Fibroblast of the aortic adventitia (primary cell): ENCODE measurements around the gene MAML3. TPM values are rescaled to one million over a fixed set of nuclear protein-coding genes. Genes with fewer than 3 reads are reported as not detected.

Source experiments
- DNase-seq: peaks from one replicate; pipeline ENCODE4 v3.0.0-alpha.2; 2010; ENCODE audit warnings: low read depth
- H3K4me3 ChIP-seq: 2 replicates; pipeline ENCODE4 v1.5.1; 2011; ENCODE audit warnings: low read depth, mild to moderate bottlenecking, control low read depth, low read length, moderate library complexity
- total RNA-seq: library from RNA; depleted of rRNA; stranded (reverse); fragments of >200 nt; gene quantifications from 2 replicates; pipeline ENCODE4 v1.2.3, GENCODE V29; 2012; ENCODE audit warnings: low replicate concordance
- TF ChIP-seq, protein P1 (sequence below): IDR thresholded peaks from 2 replicates; pipeline ENCODE4 v1.5.1; 2011; ENCODE audit warnings: mild to moderate bottlenecking, low read length, control low read depth, inconsistent platforms; ENCODE audit not compliant: insufficient read depth

MAML3 gene
- total RNA-seq, 1 donor = 4.6 TPM

GRCh38 chr4:139734875-139735380 is 419.1 kb downstream of the MAML3 start:
- DNase-seq = peak; percentile 62
- H3K4me3 ChIP-seq = peak overlapping the region; percentile 65
- TF ChIP-seq, protein P1, sequence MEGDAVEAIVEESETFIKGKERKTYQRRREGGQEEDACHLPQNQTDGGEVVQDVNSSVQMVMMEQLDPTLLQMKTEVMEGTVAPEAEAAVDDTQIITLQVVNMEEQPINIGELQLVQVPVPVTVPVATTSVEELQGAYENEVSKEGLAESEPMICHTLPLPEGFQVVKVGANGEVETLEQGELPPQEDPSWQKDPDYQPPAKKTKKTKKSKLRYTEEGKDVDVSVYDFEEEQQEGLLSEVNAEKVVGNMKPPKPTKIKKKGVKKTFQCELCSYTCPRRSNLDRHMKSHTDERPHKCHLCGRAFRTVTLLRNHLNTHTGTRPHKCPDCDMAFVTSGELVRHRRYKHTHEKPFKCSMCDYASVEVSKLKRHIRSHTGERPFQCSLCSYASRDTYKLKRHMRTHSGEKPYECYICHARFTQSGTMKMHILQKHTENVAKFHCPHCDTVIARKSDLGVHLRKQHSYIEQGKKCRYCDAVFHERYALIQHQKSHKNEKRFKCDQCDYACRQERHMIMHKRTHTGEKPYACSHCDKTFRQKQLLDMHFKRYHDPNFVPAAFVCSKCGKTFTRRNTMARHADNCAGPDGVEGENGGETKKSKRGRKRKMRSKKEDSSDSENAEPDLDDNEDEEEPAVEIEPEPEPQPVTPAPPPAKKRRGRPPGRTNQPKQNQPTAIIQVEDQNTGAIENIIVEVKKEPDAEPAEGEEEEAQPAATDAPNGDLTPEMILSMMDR = peak; percentile 61

GRCh38 chr4:139734201-139734874 is 419.6 kb downstream of the MAML3 start:
- TF ChIP-seq, protein P1 = no peak
- H3K4me3 ChIP-seq = peak overlapping the region; percentile 65
- peak; percentile 75 for DNase-seq

GRCh38 chr4:139732991-139733570 is 420.9 kb downstream of the MAML3 start:
- H3K4me3 ChIP-seq = no peak overlapping the region
- TF ChIP-seq, protein P1 = no peak
- no peak for DNase-seq

- no peak overlapping the region for H3K4me3 ChIP-seq
- no peak for DNase-seq
- TF ChIP-seq, protein P1 = no peak
Measured at GRCh38 chr4:139728840-139729239, 425.1 kb downstream of the MAML3 start.

- TF ChIP-seq, protein P1 = no peak
Measured at GRCh38 chr4:139728146-139728545, 425.8 kb downstream of the MAML3 start.

GRCh38 chr4:139726615-139727014 is 427.4 kb downstream of the MAML3 start:
- TF ChIP-seq, protein P1 = no peak
- no peak overlapping the region for H3K4me3 ChIP-seq
- DNase-seq = no peak

More at GRCh38 chr4:139728146-139728545, 425.8 kb downstream of the MAML3 start:
- no peak overlapping the region for H3K4me3 ChIP-seq
- DNase-seq = no peak
